Ovary (tissue), 9 donors: ENCODE measurements around the gene CAPZB. TPM values are rescaled to one million over a fixed set of nuclear protein-coding genes. Genes with fewer than 3 reads are reported as not detected.
A peak's percentile ranks its signal among the peaks of the same experiment; 100 is the strongest.

ENCODE experiments used
- DNase-seq, 5 donors: peaks; one replicate each; pipeline ENCODE4 v3.0.0-alpha.2; 2019 to 2020
- H3K27ac ChIP-seq, 2 donors: fragments of 200-600 bp; one replicate each; pipeline versions ENCODE4 v1.5.1 to v1.8.0; 2019 to 2022
- H3K27me3 ChIP-seq: fragments of 200-600 bp; one replicate; pipeline ENCODE4 v1.8.0; 2022
- H3K36me3 ChIP-seq: fragments of 200-600 bp; sonication (generic); one replicate; pipeline ENCODE4 v1.5.1; 2019
- H3K4me1 ChIP-seq: one replicate; pipeline ENCODE4 v1.8.1; 2013; ENCODE audit warnings: mild to moderate bottlenecking, moderate library complexity; ENCODE audit not compliant: insufficient read depth
- H3K4me3 ChIP-seq: fragments of 200-600 bp; sonication (generic); one replicate; pipeline ENCODE4 v1.5.1; 2017
- H3K9me3 ChIP-seq, 2 donors: fragments of 200-600 bp in 1 of 2; sonication (generic) in 1 of 2; one replicate each; pipeline versions ENCODE4 v1.5.1 to v1.8.1; 2013 to 2019; ENCODE audit warnings: mild to moderate bottlenecking in 1 of 2, moderate library complexity in 1 of 2
- CTCF ChIP-seq, 3 donors: fragments of 450-650 bp in 2 of 3; fragments of 200-600 bp in 1 of 3; IDR thresholded peaks; one replicate each; pipeline versions ENCODE4 v1.5.1 to v1.8.0; 2016 to 2022; ENCODE audit warnings: antibody characterized with exemption in 3 of 3, mild to moderate bottlenecking in 1 of 3
- EP300 ChIP-seq: sonication (generic); formaldehyde crosslinking; IDR thresholded peaks from one replicate; pipeline ENCODE4 v1.6.1; 2017; ENCODE audit warnings: antibody characterized with exemption
- POLR2A ChIP-seq: fragments of 450-650 bp; IDR thresholded peaks from one replicate; pipeline ENCODE4 v1.6.1; 2017; ENCODE audit warnings: antibody characterized with exemption, mild to moderate bottlenecking, moderate library complexity
- WGBS, 3 donors: extraction: QIAGEN DNeasy Blood & Tissue Kit in 1 of 3; methylation state at CpG; one replicate each; pipeline versions ENCODE4 v1.1.5 to v1.1.7; 2013 to 2017; 5-methylcytosine and 5-hydroxymethylcytosine counted together
- intact Hi-C, 4 donors: fragments of 100-400 bp; cut with DNase I; formaldehyde crosslinking; loops; one replicate each; pipeline versions ENCODE4 v1.11.0 to v1.15.1; 2022 to 2023
- polyA plus RNA-seq, 2 donors: library from polyadenylated mRNA; stranded (reverse); fragments of 200-250 nt in 1 of 2; fragments of 350-450 nt in 1 of 2; fragmentation: Illumina TruSeq in 1 of 2; extraction: RNeasy Lipid Tissue Mini Kit (QIAGEN cat#74804) in 1 of 2; gene quantifications; one replicate each; pipeline ENCODE4 v1.2.3, GENCODE V29; 2013 to 2014
- total RNA-seq, 7 donors: library from RNA; depleted of rRNA in 2 of 7; stranded (reverse); fragments of >200 nt in 2 of 7; fragmentation: NEBNext Ultra II Directional in 3 of 7; extraction: Animal tissue kit (Norgen Biotek cat#: 25700) in 3 of 7; gene quantifications; one replicate each; pipeline versions ENCODE4 v1.1.0 to v1.2.4, GENCODE V29; 2016 to 2023
- donor health status: DM: no; HTN: no; CAD: no; lungs with moderate emphysema.
- donor health status: DM: no; HTN: no; CAD: no.
- donor health status: Bipolar disorder and iron deficiency.
- donor health status: DM: yes; HTN: yes; CAD: no.
- donor health status: DM: no; HTN: no; CAD: no.
- donor health status: DM: yes; HTN: yes; CAD: no.

CAPZB gene
- total and polyA plus RNA-seq, 9 donors, result 85.0 to 391 (median 258) TPM

- 13 to 29% (median 14%) methylated on average over 22 of the region's 22 CpGs for WGBS, 3 donors
- Histone ChIP-seq H3K4me3 (peak overlapping the region; percentile 7), H3K27me3 (no peaks in the 10 kb centered on the region), H3K9me3 (no peaks in the 10 kb centered on the region), H3K4me1 (peaks cover 48% of the 10 kb centered on the region), H3K27ac (peak overlapping the region; percentile 72 to 95), H3K36me3 (no peaks in the 10 kb centered on the region)
- TF ChIP-seq EP300 (no peak), POLR2A (no peak), CTCF (IDR thresholded peaks at IDR 0.05) (no peak)
- peak in 3 of 5 donors; percentile 61 to 70 (median 61) for DNase-seq
- intact Hi-C loops, result loop anchor here in 1 of 4 donors (10.0 kb wide), 1 partner anchor 48 kb away; no protein-coding TSS in a partner anchor
Measured at GRCh38 chr1:19442154-19443096, 42.9 kb downstream of the CAPZB start.

DNA sequence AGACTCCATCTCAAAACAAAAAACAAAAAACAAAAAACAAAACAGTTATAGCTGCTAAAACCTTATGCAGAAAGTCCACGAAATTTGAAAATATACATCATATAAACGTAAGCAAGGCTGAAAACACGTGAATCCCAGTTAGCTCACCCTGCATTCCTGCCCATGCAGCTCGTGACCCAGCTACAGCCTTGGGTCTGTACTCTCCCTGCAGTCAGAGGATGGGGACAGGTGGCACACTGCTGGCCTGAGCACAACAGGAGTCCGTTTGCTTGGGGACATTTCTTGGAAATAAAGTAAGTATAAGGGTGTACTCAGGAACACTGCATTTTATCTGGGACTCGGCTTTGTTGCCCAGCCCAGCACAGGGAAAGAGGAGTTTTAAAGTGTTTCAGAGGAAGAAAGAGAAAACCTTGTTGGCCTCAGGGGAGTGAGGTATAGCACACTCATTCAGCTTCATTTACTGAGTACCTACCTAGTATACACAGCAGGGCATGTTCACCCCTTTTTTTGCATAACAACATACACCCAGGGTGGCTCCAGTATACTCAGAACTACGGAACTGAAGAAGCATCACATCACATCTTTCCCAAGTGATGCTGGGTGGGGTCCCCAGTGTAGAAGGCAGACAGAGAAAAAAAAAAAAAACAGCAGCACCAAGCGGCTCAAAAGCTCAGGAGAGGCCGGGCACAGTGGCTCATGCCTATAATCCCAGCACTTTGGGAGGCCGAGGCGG, 44.1 kb downstream of the CAPZB start:
- peak overlapping the region in 1 of 2 donors; percentile 95 for H3K27ac ChIP-seq
- TF ChIP-seq POLR2A (no peak), EP300 (no peak)
- H3K36me3 ChIP-seq, result no peaks in the 10 kb centered on the region
- 65 to 73% (median 71%) methylated on average over 11 of the region's 11 CpGs for WGBS, 3 donors
- H3K4me1 ChIP-seq, result peaks cover 52% of the 10 kb centered on the region
- no peaks in the 10 kb centered on the region for H3K27me3 ChIP-seq
- H3K9me3 ChIP-seq, result no peaks in the 10 kb centered on the region
- intact Hi-C loops, result loop anchor here in 1 of 4 donors (10.0 kb wide), 1 partner anchor 46 kb away; no protein-coding TSS in a partner anchor
- DNase-seq, result no peak
- H3K4me3 ChIP-seq, result no peak overlapping the region

DNA sequence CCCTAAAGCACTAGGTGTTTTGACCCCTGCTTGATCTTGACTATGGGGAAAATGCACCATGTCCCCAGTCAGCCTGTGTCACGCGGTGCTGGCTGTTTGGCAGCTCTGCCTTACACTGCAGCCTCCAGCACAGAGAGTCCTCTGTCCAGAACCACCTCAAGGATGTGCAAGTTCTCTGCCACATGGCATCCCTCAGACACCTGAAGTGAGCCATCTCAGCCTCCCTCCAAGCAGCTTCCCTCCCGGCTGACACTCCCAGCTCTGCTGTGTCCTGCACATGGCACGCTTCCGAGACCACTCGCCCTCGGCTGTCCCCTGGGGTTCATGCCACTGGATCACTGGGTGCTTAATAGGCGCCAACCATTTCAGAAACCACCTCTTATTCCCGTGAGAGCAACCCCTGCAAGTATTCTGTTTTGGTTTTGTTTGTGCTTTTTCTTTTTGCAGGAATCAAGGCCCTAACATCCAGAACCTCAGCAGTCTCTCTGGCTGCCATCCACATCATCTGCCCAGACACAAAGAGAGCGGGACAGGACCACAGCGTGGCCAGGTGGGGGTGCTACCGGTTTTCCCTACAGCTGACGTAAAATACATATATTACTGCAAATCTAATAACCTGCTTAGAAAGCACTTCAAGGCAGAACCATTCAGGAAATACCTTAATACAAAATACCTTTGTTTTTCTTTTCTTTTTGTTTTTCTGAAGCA, 45.7 kb downstream of the CAPZB start:
- TF ChIP-seq POLR2A (no peak), EP300 (no peak), CTCF (IDR thresholded peaks at IDR 0.05) (peak in 1 of 3 donors; percentile 24)
- intact Hi-C loops, result loop anchor here in 3 of 4 donors (1.0 to 10.0 kb wide), 4 partner anchors 33 to 48 kb away; partner anchors contain the start of gene CAPZB (in 2 of the 3)
- Histone ChIP-seq H3K9me3 (no peaks in the 10 kb centered on the region), H3K4me1 (peaks cover 52% of the 10 kb centered on the region), H3K27me3 (no peaks in the 10 kb centered on the region), H3K27ac (peak overlapping the region; percentile 82 to 95), H3K36me3 (no peaks in the 10 kb centered on the region), H3K4me3 (no peak overlapping the region)
- WGBS, 3 donors, result 52 to 76% (median 64%) methylated on average over 13 of the region's 13 CpGs
- DNase-seq, result peak in 4 of 5 donors; percentile 61 to 75 (median 71)

DNA sequence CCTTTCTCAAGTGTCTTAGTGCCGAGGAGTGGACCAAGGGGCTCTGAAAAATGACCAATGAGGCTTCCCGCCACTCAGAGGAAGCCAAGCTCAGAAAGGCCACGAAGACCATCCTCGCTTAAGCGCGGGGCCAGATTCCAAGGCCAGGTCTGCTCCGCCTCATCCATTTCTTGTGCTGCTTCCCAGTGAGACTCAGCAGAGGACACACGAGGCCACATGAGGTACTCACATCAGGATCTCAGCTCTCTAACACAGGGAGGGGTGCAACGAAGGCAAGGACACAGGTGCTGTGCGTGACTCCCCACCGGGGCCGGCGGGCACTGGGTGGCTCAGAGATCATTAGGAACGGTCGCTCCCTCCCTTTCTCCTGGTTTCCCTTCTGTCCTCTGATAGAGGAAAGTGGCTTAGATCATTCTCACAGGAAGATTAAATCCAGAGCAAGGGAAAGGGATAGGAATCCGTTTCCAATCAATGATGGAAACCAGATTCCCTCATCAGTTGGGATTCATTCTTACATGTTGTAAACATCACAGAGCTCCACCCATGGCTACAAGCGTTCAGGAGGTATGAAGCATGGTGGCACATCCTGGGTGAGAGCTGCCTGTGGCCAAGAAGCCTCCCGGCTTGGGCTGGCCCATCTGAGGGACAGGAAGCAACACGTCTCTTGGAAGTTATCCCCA, 46.7 kb downstream of the CAPZB start:
- intact Hi-C loops, result loop anchor here in 2 of 4 donors (5.0 to 10.0 kb wide), 2 partner anchors 46 to 49 kb away; partner anchors contain the start of gene CAPZB (in 2 of the 2)
- H3K4me1 ChIP-seq, result peaks cover 56% of the 10 kb centered on the region
- peak overlapping the region; percentile 82 to 95 for H3K27ac ChIP-seq
- DNase-seq, result peak in 1 of 5 donors; percentile 57
- WGBS, 3 donors, result 33 to 38% (median 35%) methylated on average over 19 of the region's 19 CpGs
- TF ChIP-seq EP300, result no peak
- no peak for TF ChIP-seq CTCF (IDR thresholded peaks at IDR 0.05)
- no peak for TF ChIP-seq POLR2A
- no peaks in the 10 kb centered on the region for H3K27me3 ChIP-seq
- H3K36me3 ChIP-seq, result no peaks in the 10 kb centered on the region
- H3K9me3 ChIP-seq, result no peaks in the 10 kb centered on the region
- H3K4me3 ChIP-seq, result no peak overlapping the region
